Tibial nerve (tissue), 3 donors: ENCODE results near the gene TNXB.

ENCODE experiments used
- POLR2A ChIP-seq, 2 donors: fragments of 450-650 bp; IDR thresholded peaks; one replicate each; pipeline ENCODE4 v1.6.1; 2017; ENCODE audit warnings: antibody characterized with exemption in 2 of 2, mild to moderate bottlenecking in 2 of 2, moderate library complexity in 2 of 2
- TF ChIP-seq, protein P1 (sequence below), 5 experiments: fragments of 200-600 bp in 3 of 5; fragments of 450-650 bp in 2 of 5; sonication (generic) in 3 of 5; IDR thresholded peaks; one replicate each; pipeline ENCODE4 v1.5.1; 2016 to 2019; ENCODE audit warnings: antibody characterized with exemption in 5 of 5, mild to moderate bottlenecking in 3 of 5, moderate library complexity in 2 of 5

DNA sequence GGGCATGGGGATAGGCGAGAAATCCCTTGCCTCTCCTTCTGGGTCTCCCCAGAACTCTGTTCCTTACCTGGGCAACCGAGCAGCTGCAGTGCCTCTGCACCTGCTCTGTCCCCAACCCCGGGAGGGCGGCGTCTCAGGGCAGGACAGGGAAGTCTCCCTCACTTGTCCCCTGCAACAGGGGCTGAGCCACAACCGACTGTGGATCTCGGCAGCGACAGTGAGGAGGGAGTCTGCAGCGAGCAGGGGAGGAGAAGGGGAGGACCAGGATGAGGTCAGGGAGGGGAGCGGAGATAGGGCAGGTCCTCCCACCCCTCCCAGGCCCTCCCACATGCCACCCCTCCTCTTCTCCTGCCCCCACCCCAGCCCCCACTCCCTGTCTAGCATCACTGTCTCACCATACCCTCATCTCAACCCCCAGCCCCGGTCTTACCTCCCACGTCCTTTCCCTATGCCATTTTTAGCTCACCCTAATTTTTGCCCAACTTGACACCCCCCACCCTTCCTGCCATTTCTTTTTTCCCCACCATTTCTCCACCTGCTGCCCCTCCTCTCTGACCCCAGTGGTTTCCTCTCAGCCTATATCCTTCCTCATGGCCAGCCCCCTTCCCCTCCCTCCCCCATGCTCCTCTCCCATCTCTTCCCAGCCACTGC lies at the start of gene TNXB:
- TF ChIP-seq, protein P1, sequence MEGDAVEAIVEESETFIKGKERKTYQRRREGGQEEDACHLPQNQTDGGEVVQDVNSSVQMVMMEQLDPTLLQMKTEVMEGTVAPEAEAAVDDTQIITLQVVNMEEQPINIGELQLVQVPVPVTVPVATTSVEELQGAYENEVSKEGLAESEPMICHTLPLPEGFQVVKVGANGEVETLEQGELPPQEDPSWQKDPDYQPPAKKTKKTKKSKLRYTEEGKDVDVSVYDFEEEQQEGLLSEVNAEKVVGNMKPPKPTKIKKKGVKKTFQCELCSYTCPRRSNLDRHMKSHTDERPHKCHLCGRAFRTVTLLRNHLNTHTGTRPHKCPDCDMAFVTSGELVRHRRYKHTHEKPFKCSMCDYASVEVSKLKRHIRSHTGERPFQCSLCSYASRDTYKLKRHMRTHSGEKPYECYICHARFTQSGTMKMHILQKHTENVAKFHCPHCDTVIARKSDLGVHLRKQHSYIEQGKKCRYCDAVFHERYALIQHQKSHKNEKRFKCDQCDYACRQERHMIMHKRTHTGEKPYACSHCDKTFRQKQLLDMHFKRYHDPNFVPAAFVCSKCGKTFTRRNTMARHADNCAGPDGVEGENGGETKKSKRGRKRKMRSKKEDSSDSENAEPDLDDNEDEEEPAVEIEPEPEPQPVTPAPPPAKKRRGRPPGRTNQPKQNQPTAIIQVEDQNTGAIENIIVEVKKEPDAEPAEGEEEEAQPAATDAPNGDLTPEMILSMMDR (IDR thresholded peaks at IDR 0.05), result no peak
- no peak for TF ChIP-seq POLR2A (IDR thresholded peaks at IDR 0.05)
